Heart left ventricle (tissue), 13 donors: ENCODE data around the gene ATG16L2.

Experiments
- CTCF ChIP-seq, 12 donors: fragments of 200-600 bp; sonication (generic) in 4 of 12; IDR thresholded peaks; one replicate each; pipeline versions ENCODE4 v1.5.0 to v1.8.0; 2018 to 2022; ENCODE audit warnings: antibody characterized with exemption in 12 of 12, mild to moderate bottlenecking in 5 of 12
- POLR2A ChIP-seq, 2 donors: fragments of 450-650 bp; IDR thresholded peaks; one replicate each; pipeline ENCODE4 v1.6.1; 2017; ENCODE audit warnings: antibody characterized with exemption in 2 of 2, mild to moderate bottlenecking in 2 of 2, moderate library complexity in 2 of 2
- donor health status: ischemic (EF 13 %, LVEDD 7.1; RV severe dilation, severe dysfunction).
- donor health status: DM: no; HTN: yes; CAD: no.
- donor health status: DM: no; HTN: no; CAD: no.
- donor health status: ischemic (EF 25% LVEDD 6.9; RV normal size, moderate dysfunction).
- donor health status: ischemic (EF 25% LVEDD 5.7; RV mildly dilated, moderate dysfunction).
- donor health status: ischemic (EF 35%, LVEDD 5.7; RV mildly dilated, moderate dysfunction).
- donor health status: nonischemic (EF 11% LVEDD 7.7; RV severe dilation, severe dysfunction).
- donor health status: DM: yes; HTN: yes; CAD: no.
- donor health status: PGD.
- donor health status: ischemic (EF 29% LVEDD 5.4; RV normal size, mild dysfunction).
- donor health status: nonischemic (EF 23%, LVEDD 6.1; RV moderate dilation, normal function).

- TF ChIP-seq CTCF (IDR thresholded peaks at IDR 0.05) = no peak
- no peak for TF ChIP-seq POLR2A (IDR thresholded peaks at IDR 0.05)
Measured at GRCh38 chr11:72823105-72823804, 9.0 kb downstream of the ATG16L2 start.
